OCI-LY1 (cell line): Measurements from ENCODE around the gene AGAP3.

Source experiments
- H2AFZ ChIP-seq: fragments of 200-600 bp; sonication (generic), shearing (Covaris generic); 2 replicates; pipeline ENCODE4 v1.6.0; 2014; ENCODE audit warnings: antibody characterized with exemption, mild to moderate bottlenecking, low read length
- H3F3A ChIP-seq: fragments of 200-600 bp; sonication (generic), shearing (Covaris generic); 2 replicates; pipeline ENCODE4 v1.6.0; 2014; ENCODE audit warnings: mild to moderate bottlenecking, antibody characterized with exemption, low read length, moderate library complexity; ENCODE audit not compliant: insufficient read depth
- H3K27ac ChIP-seq: fragments of 200-600 bp; sonication (generic); 2 replicates; pipeline ENCODE4 v1.5.1; 2014; ENCODE audit warnings: low read length, mixed run types, mild to moderate bottlenecking, low read depth; ENCODE audit not compliant: poor library complexity, severe bottlenecking
- H3K27me3 ChIP-seq: fragments of 200-600 bp; sonication (generic); 2 replicates; pipeline ENCODE4 v1.6.0; 2014; ENCODE audit warnings: antibody characterized with exemption, mild to moderate bottlenecking, low read length, moderate library complexity; ENCODE audit not compliant: insufficient read depth
- H3K36me3 ChIP-seq: fragments of 200-600 bp; sonication (generic); 2 replicates; pipeline ENCODE4 v1.6.1; 2014; ENCODE audit warnings: mild to moderate bottlenecking, antibody characterized with exemption, low read length, moderate library complexity, mixed read lengths; ENCODE audit not compliant: insufficient read depth
- H3K4me1 ChIP-seq: fragments of 200-600 bp; sonication (generic); 2 replicates; pipeline ENCODE4 v1.5.1; 2014; ENCODE audit warnings: mild to moderate bottlenecking, low read length, moderate library complexity; ENCODE audit not compliant: insufficient read depth, severe bottlenecking
- H3K4me2 ChIP-seq: fragments of 200-600 bp; sonication (generic), shearing (Covaris generic); 2 replicates; pipeline ENCODE4 v1.6.1; 2014; ENCODE audit warnings: low read length
- H3K4me3 ChIP-seq: fragments of 200-600 bp; sonication (generic); 2 replicates; pipeline ENCODE4 v1.5.1; 2014; ENCODE audit warnings: low read length, low read depth, mild to moderate bottlenecking, mixed read lengths; ENCODE audit not compliant: poor library complexity, severe bottlenecking
- H3K79me2 ChIP-seq: fragments of 200-600 bp; shearing (Covaris generic); 2 replicates; pipeline ENCODE4 v1.6.1; 2016; ENCODE audit warnings: mixed run types, low read length, mixed read lengths; ENCODE audit not compliant: insufficient read depth
- H3K9ac ChIP-seq: fragments of 200-600 bp; sonication (generic), shearing (Covaris generic); 2 replicates; pipeline ENCODE4 v1.6.1; 2014; ENCODE audit warnings: mild to moderate bottlenecking, low read length, mixed read lengths
- H3K9me2 ChIP-seq: fragments of 200-600 bp; sonication (generic), shearing (Covaris generic); 2 replicates; pipeline ENCODE4 v1.6.1; 2014; ENCODE audit warnings: low read depth, mild to moderate bottlenecking, low read length, mixed read lengths
- H3K9me3 ChIP-seq: fragments of 200-600 bp; shearing (Covaris generic); 2 replicates; pipeline ENCODE4 v1.6.1; 2014; ENCODE audit warnings: low read length, mixed read lengths
- H4K20me1 ChIP-seq: fragments of 200-600 bp; sonication (generic), shearing (Covaris generic); 2 replicates; pipeline ENCODE4 v1.6.0; 2016; ENCODE audit warnings: mild to moderate bottlenecking, low read length; ENCODE audit not compliant: insufficient read depth
- EZH2 ChIP-seq: fragments of 200-600 bp; sonication (generic), shearing (Covaris generic); IDR thresholded peaks from 2 replicates; pipeline ENCODE4 v1.8.0; 2017; ENCODE audit warnings: borderline replicate concordance, mixed run types, mild to moderate bottlenecking, antibody characterized with exemption, low read length, moderate library complexity, mixed read lengths
- TF ChIP-seq, protein P1 (sequence below): fragments of 200-600 bp; sonication (generic), shearing (Covaris generic); IDR thresholded peaks from 2 replicates; pipeline ENCODE4 v1.5.1; 2017; ENCODE audit warnings: mild to moderate bottlenecking, antibody characterized with exemption, low read length, moderate library complexity, mixed read lengths

AGAP3 gene

DNA sequence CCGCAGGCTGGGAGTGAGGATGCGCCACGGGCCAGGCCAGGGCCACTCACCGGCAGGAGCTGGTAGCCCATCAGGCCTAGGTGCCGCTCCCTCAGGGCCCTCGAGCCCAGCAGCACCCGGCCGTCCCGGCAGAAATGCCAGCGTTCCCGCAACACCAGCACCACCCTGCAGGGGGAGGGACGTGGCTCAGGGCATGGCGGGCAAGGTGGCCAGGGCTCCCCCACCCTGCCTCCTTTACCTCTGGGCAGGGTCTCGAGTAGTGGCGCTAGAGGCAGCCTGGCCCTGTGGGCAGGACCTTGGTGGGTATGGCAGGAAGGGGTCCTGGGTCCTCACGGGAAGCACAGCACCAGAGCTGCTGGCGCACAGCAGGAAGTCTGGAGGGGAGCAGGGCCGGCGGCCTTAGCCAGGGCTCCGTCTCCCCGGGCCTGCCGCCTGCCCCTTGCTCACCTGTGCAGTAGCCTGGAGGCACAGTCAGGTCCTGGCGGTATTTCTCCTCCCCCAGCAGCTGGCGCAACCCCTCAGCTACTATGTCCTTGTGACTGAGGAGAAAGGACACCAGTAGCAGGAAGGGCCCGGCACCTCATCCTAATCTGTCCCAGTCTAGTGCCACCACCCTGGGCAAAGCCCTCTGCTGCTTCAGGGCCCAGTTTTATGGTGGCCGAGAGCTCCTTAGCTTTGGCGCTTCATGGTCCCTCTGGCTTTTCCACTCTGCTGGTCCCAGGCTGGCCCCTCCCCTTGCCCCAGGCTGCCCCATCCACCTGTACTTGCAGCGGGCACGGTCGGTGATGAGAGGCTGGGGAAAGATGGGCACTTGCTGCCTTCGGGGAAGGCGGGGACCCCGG lies 9.2 kb upstream of the AGAP3 start:
- TF ChIP-seq, protein P1, sequence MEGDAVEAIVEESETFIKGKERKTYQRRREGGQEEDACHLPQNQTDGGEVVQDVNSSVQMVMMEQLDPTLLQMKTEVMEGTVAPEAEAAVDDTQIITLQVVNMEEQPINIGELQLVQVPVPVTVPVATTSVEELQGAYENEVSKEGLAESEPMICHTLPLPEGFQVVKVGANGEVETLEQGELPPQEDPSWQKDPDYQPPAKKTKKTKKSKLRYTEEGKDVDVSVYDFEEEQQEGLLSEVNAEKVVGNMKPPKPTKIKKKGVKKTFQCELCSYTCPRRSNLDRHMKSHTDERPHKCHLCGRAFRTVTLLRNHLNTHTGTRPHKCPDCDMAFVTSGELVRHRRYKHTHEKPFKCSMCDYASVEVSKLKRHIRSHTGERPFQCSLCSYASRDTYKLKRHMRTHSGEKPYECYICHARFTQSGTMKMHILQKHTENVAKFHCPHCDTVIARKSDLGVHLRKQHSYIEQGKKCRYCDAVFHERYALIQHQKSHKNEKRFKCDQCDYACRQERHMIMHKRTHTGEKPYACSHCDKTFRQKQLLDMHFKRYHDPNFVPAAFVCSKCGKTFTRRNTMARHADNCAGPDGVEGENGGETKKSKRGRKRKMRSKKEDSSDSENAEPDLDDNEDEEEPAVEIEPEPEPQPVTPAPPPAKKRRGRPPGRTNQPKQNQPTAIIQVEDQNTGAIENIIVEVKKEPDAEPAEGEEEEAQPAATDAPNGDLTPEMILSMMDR = peak; percentile 24; the same call in 1 of the 2 replicates
- TF ChIP-seq EZH2 = no peak
- no peak overlapping the region for H3K9ac ChIP-seq
- no peak overlapping the region for H3K27ac ChIP-seq
- peaks cover 49% of the 10 kb centered on the region for H3K36me3 ChIP-seq
- peaks cover 34% of the 10 kb centered on the region for H3K4me1 ChIP-seq
- peaks cover 4% of the 10 kb centered on the region; the same call in 1 of the 2 replicates for H3F3A ChIP-seq
- no peaks in the 10 kb centered on the region for H3K9me2 ChIP-seq
- H2AFZ ChIP-seq = no peak overlapping the region
- no peaks in the 10 kb centered on the region for H4K20me1 ChIP-seq
- H3K79me2 ChIP-seq = no peaks in the 10 kb centered on the region
- H3K9me3 ChIP-seq = no peaks in the 10 kb centered on the region
- no peak overlapping the region for H3K4me3 ChIP-seq
- H3K4me2 ChIP-seq = no peak overlapping the region
- H3K27me3 ChIP-seq = no peaks in the 10 kb centered on the region

DNA sequence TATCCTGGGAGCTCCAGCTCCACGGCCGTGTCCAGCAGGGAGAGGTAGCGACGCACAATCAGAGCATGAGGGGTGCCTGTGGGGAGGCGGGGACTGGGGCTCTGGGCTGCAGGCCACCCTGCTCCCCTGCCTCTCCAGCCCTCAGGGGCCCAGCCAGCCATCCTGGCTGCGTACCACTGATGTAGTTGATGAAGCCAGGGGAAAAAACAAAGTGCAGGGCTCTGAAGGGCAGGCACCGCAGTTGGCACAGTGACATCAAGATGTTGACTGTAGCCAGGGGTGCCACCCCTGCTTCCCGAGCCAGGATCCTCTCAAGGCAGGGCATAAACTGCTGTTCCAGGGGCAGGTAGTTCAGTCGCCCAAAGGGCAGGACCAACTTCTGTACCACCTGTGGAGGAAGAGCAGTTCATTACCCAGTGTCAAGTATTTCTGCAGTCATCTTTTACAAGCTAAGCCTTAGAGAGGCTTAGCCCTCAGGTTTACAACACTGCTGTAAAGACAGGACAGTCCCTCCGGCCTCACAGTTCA lies 8.5 kb upstream of the AGAP3 start:
- no peak overlapping the region for H3K4me3 ChIP-seq
- H3K36me3 ChIP-seq = peaks cover 43% of the 10 kb centered on the region
- H3F3A ChIP-seq = peaks cover 4% of the 10 kb centered on the region; the same call in 1 of the 2 replicates
- no peak overlapping the region; the same call in 1 of the 2 replicates for H3K4me2 ChIP-seq
- H4K20me1 ChIP-seq = no peaks in the 10 kb centered on the region
- H3K4me1 ChIP-seq = peaks cover 37% of the 10 kb centered on the region
- H3K79me2 ChIP-seq = no peaks in the 10 kb centered on the region
- no peaks in the 10 kb centered on the region for H3K9me2 ChIP-seq
- no peak overlapping the region; the same call in 1 of the 2 replicates for H3K9ac ChIP-seq
- H3K27me3 ChIP-seq = no peaks in the 10 kb centered on the region
- no peak overlapping the region for H2AFZ ChIP-seq
- H3K27ac ChIP-seq = peak overlapping the region; percentile 56
- TF ChIP-seq, protein P1 = no peak
- H3K9me3 ChIP-seq = no peaks in the 10 kb centered on the region

DNA sequence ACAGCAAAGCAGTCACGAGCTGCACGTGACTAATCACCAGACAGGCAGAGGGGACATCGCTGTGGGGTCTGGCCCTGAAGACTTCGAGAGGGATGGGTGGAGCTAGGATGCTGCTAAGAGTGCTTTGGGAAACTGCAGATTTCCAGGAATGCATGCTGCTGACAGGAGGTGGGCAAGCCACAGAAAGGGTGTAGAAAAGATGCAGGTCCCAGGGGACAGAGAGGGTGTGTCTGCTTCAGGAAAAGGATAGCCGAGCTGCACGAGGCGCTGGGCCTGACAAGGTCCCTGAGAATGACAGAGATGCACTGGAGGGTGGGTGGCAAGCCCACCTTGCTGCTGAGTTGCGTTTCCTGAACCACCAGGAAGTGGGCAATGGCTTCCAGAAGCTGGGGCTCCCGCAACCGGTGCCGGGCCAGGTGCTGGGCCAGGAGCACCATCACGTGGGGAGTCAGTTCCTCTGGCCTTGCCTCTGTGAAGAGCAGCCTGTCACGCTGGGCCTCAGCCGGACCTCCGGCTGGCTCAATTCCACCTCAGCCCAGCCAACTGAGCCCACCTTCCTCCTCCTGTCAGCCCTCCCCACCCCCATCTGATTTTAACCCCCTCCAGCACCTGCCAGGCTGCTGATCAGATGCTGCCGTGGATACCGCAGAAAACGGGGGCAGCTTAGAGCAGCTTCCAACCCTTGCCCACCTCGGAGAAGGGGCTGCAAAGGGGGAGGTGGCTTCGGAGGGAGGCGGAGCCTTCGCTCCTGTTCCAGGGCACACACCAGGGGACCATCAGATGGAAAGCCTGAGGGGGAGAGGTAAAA lies 7.8 kb upstream of the AGAP3 start:
- Histone ChIP-seq H3K9me3 (no peaks in the 10 kb centered on the region), H3K4me1 (peaks cover 38% of the 10 kb centered on the region), H3K4me3 (peak overlapping the region; percentile 82), H2AFZ (no peak overlapping the region), H3F3A (peaks cover 4% of the 10 kb centered on the region; the same call in 1 of the 2 replicates), H3K9me2 (no peaks in the 10 kb centered on the region), H4K20me1 (no peaks in the 10 kb centered on the region), H3K27ac (peak overlapping the region; percentile 56), H3K4me2 (peak overlapping the region; percentile 90; the same call in 1 of the 2 replicates), H3K36me3 (peaks cover 43% of the 10 kb centered on the region), H3K79me2 (no peaks in the 10 kb centered on the region), H3K9ac (peak overlapping the region; percentile 7; the same call in 1 of the 2 replicates), H3K27me3 (no peaks in the 10 kb centered on the region)
- TF ChIP-seq EZH2 = no peak
- TF ChIP-seq, protein P1 = no peak
